ENCODE data around the gene PLEKHB2.
"Not testable (repeated sequence)": the region's sequence is repeated elsewhere in the genome, so short reads cannot be mapped to it uniquely, and the experiment has no call there.

Gene PLEKHB2

DNA sequence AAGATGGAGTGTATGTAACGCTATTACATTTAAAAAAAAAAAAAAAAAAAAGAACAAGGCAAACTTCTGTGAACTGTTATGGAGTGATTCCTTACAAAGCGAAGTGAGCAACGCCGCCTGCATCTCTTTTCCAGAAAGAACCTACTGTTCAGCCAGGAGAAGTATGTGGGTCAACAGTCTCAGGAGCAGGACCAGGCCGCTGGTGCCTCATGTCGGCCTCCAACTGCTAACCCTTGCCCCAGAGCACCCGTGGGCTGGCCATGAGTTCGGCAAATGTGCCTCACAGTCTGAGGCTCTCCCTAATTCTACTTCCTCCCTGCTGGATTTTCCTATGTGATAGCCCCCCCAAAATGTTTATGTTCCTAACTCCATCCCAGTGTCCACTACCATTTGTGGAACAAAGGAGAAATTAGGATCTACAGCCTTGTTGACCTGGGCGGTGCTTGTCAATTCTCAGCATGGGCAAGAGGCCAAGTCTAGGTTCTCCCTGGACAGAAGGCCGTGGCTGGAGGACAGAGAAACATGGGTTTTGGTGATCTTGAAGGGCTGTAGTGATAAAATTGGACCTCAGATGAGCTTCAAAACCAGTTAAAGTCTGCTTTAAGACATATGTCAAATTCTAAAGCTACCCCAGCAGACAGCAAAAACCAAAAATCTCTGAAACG lies 27.8 kb upstream of the PLEKHB2 start:
- FAIRE-seq, result no peak
- DNase-seq (ENCODE audit: insufficient read length, low spot score), result no peak
- TF ChIP-seq POLR2A (IDR thresholded peaks at IDR 0.05; ENCODE audit: low read depth, low read length), result no peak

DNA sequence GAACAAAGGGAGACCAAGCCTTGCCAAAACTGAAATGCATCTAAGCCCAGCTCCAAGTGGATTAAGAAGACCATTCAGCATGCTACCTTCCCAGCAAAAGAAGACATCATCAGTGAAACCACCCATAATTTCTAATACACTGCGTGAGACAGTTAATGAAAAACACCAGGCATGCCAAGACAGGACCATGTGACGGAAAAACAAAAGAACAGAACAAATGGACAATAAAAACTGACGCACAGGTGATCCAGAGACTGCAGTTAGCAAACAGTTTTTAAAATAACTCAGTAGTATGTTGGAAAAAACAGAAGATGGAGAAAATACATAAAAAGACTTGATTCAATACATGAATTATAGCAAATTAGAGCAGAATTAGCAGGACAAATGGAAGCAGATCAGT lies 27.2 kb upstream of the PLEKHB2 start:
- no peak for TF ChIP-seq POLR2A (IDR thresholded peaks at IDR 0.05; ENCODE audit: low read depth, low read length)
- FAIRE-seq, result no peak
- no peak for DNase-seq (ENCODE audit: insufficient read length, low spot score)

DNA sequence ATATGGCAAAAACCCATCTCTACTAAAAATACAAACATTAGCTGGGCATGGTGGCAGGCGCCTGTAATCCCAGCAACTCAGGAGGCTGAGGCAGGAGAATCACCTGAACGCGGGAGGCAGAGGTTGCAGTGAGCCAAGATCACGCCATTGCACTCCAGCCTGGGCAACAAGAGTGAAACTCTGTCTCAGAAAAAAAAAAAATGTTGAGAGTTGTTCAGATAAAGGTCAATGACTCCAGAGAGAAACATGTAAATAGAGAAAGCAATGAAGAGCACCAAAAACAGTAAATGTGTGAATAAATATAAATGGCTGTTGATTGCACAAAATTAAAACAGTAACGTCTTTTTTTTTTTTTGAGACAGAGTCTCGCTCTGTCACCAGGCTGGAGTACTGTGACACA lies 25.2 kb upstream of the PLEKHB2 start:
- not testable (repeated sequence) for FAIRE-seq; DNase-seq (ENCODE audit: insufficient read length, low spot score)

- FAIRE-seq (no peak), DNase-seq (ENCODE audit: insufficient read length, low spot score) (no peak)
- TF ChIP-seq POLR2A (IDR thresholded peaks at IDR 0.05; ENCODE audit: low read depth, low read length), result no peak
Observed at GRCh38 chr2:131081190-131081589, 23.9 kb upstream of the PLEKHB2 start.

DNA sequence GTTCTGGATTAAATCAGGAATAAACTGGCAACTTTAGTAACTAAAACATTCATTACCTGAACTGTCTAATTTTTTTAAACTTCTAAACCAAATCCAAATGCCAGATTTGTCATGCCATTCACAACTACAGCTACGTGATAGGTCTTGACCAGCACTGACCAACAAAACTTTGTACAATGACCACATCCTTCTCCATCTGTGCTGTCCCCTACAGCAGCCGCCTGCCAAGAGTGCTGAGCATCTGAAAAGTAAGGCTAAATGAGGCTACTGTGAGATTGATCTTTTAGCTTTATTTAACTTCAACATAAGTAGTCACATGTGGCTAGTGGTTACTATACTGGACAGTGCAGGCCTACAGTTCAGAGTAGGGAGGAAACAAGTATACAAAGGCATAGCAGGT lies 19.5 kb upstream of the PLEKHB2 start:
- TF ChIP-seq POLR2A (IDR thresholded peaks at IDR 0.05; ENCODE audit: low read depth, low read length), result no peak
- DNase-seq (ENCODE audit: insufficient read length, low spot score), result no peak
- FAIRE-seq, result no peak

DNA sequence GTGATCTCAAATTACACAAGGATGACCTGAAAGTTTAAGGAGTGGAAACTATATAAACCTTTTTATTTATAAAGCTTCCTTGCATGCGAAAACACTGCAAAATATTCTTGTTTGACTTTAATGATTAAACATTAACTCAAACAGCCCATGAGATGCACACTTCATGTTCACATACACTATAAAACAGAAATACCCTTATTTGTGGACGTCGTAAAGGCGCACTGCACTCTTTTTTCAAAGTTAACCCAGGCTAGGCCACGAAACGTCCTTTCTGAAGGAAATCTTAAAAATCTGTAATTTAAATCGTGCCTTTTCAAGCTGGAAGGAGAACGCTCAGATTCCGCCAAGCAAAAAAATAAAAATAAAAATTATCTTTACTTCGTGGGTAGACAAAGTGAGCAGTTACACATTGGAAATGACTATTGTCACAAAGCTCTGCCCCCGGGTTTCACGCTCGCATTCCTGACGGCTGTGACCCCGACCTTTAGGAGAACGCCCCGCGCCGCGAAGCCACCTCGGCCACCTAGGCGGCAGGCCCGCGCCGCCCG lies 12.6 kb upstream of the PLEKHB2 start:
- FAIRE-seq (no peak), DNase-seq (ENCODE audit: insufficient read length, low spot score) (no peak)
- TF ChIP-seq POLR2A (IDR thresholded peaks at IDR 0.05; ENCODE audit: low read depth, low read length), result no peak

GRCh38 chr2:131093006-131093695 lies 12.0 kb upstream of the PLEKHB2 start, which contains the start of gene FAM168B:
TSS of gene FAM168B (minus strand) at chr2:131093460. CDS start at chr2:131082646, 10,814 bp downstream.
- DNase-seq (ENCODE audit: insufficient read length, low spot score) (peak; percentile 84), FAIRE-seq (no peak)
- TF ChIP-seq POLR2A (IDR thresholded peaks at IDR 0.05; ENCODE audit: low read depth, low read length), result peak; percentile 82

- FAIRE-seq (no peak), DNase-seq (ENCODE audit: insufficient read length, low spot score) (no peak)
- TF ChIP-seq POLR2A (IDR thresholded peaks at IDR 0.05; ENCODE audit: low read depth, low read length), result no peak
Observed at GRCh38 chr2:131093696-131094462, 11.3 kb upstream of the PLEKHB2 start.

GRCh38 chr2:131094463-131095281 lies 10.5 kb upstream of the PLEKHB2 start:
- FAIRE-seq, result no peak
- no peak for TF ChIP-seq POLR2A (IDR thresholded peaks at IDR 0.05; ENCODE audit: low read depth, low read length)
- no peak for DNase-seq (ENCODE audit: insufficient read length, low spot score)

GRCh38 chr2:131103165-131103564 lies 2.0 kb upstream of the PLEKHB2 start:
- no peak for DNase-seq (ENCODE audit: insufficient read length, low spot score)
- no peak for TF ChIP-seq POLR2A (IDR thresholded peaks at IDR 0.05; ENCODE audit: low read depth, low read length)
- FAIRE-seq, result no peak

DNA sequence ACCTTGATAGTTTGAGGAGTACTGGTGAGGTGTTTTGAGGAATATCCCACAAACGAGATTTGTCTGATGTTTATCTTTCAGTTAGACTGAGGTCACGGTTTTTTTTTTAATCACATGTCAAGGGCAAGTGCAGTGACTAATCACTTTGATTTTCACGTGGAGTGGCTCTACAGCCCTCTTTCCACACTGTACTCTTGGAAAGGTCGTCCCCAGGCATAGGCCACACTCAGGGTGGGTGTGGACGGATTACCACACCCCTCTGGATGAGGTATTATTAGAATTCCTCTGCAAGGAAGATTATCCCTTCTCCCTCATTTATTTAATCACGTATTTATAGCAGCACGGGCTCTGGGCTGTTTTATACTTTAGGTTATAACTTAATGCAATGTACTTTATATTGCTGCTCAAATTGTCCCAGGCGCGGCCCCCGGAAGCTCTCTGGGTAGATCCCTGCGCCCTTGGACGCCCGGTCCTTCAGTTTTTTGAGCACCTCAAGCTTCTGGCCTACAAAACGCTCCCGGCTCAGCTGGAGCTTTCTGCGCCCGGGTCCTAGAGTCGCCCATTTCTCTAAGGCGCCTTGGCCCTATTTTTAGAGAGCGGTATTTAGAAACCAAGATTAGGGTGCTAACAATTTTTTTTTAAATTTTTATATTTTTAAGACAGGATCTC lies 515 bp upstream of the PLEKHB2 start:
- TF ChIP-seq POLR2A (IDR thresholded peaks at IDR 0.05; ENCODE audit: low read depth, low read length), result no peak
- DNase-seq (ENCODE audit: insufficient read length, low spot score) (peak; percentile 58), FAIRE-seq (peak; percentile 64)

GRCh38 chr2:131105950-131106801 lies 1.0 kb downstream of the PLEKHB2 start:
- DNase-seq (ENCODE audit: insufficient read length, low spot score), result no peak
- peak; percentile 53 for FAIRE-seq
- no peak; the same call in 1 of the 2 replicates for TF ChIP-seq POLR2A (IDR thresholded peaks at IDR 0.05; ENCODE audit: low read depth, low read length)
